Coronary artery (tissue), 2 donors: ENCODE measurements around the gene HSPA2.
A peak's percentile ranks its signal among the peaks of the same experiment; 100 is the strongest.

Experiments used
- DNase-seq: peaks from one replicate; pipeline ENCODE4 v3.0.0-alpha.2; 2017; ENCODE audit warnings: low spot score
- H3K27ac ChIP-seq, 2 donors: fragments of 200-600 bp; sonication (generic); one replicate each; pipeline ENCODE4 v1.5.1; 2016 to 2019
- H3K4me3 ChIP-seq: fragments of 200-600 bp; sonication (generic); 2 replicates; pipeline ENCODE4 v1.5.1; 2016; ENCODE audit warnings: mild to moderate bottlenecking, moderate library complexity
- TF ChIP-seq, protein P1 (sequence below): fragments of 200-600 bp; sonication (generic); IDR thresholded peaks from one replicate; pipeline ENCODE4 v1.5.1; 2019; ENCODE audit warnings: antibody characterized with exemption

HSPA2 gene

GRCh38 chr14:64504897-64505794 is 35.4 kb upstream of the HSPA2 start:
- DNase-seq, result peak; percentile 90
- Histone ChIP-seq H3K27ac (peak overlapping the region; percentile 99 to 100), H3K4me3 (peak overlapping the region; percentile 91)
- TF ChIP-seq, protein P1, sequence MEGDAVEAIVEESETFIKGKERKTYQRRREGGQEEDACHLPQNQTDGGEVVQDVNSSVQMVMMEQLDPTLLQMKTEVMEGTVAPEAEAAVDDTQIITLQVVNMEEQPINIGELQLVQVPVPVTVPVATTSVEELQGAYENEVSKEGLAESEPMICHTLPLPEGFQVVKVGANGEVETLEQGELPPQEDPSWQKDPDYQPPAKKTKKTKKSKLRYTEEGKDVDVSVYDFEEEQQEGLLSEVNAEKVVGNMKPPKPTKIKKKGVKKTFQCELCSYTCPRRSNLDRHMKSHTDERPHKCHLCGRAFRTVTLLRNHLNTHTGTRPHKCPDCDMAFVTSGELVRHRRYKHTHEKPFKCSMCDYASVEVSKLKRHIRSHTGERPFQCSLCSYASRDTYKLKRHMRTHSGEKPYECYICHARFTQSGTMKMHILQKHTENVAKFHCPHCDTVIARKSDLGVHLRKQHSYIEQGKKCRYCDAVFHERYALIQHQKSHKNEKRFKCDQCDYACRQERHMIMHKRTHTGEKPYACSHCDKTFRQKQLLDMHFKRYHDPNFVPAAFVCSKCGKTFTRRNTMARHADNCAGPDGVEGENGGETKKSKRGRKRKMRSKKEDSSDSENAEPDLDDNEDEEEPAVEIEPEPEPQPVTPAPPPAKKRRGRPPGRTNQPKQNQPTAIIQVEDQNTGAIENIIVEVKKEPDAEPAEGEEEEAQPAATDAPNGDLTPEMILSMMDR, result no peak

DNA sequence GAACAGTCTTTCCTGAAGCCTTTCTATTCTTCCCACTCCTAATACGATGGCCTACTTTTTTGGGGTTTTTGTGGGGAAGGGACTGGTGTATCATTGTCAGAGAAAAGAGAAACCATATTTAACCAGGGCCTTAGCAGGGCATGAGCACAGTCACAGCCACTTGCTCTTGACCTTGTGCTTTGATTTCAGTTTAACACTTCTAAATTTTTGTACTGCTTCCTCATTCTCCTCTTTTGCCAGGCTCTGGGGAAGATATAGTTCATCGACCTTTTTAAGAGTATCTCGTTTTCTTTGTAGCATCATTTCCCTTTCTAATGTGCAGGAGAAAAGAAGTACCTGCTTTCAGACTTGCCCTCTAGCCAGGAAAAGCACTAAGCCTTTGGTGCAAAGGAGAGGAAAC is 33.8 kb upstream of the HSPA2 start:
- Histone ChIP-seq H3K4me3 (peak overlapping the region; percentile 91), H3K27ac (peak overlapping the region in 1 of 2 donors; percentile 18)
- TF ChIP-seq, protein P1, result no peak
- no peak for DNase-seq

DNA sequence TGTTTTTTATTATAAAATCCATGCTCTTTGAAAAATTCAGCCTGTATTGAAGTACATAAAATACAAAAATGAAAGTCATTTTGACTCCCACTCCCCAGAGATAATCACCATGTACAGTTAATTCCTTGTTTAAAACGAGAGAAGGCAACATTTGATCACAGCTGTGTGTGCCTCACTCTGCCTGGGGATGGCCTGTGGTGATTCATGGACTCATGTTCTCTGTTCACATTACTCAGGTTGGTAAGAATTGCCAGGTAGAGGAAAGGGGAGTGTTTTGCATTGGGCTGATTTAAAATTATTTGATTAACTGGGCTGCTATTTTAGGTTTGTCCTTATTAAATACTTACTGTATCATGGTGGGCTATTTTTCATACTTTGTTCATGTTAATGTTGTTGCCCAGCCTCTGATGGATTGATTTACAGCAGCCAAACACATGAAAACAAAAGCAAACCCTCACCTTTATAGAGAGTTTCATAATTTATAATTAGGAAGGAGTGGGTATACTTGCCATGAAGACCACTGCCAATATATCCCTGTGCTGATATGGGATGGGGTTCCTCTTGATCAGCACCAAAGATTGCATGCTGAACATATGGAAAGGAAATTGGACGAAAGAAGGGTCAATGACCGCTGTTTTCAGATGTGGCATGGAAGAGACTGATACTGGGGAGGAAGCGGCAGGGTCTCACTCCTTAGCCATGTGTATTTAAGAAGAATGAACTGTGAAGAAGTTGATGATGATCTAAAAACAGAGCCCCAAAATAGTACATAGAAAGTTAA is 33.0 kb upstream of the HSPA2 start:
- TF ChIP-seq, protein P1, result no peak
- Histone ChIP-seq H3K27ac (no peak overlapping the region), H3K4me3 (peak overlapping the region; percentile 10)
- DNase-seq, result no peak

DNA sequence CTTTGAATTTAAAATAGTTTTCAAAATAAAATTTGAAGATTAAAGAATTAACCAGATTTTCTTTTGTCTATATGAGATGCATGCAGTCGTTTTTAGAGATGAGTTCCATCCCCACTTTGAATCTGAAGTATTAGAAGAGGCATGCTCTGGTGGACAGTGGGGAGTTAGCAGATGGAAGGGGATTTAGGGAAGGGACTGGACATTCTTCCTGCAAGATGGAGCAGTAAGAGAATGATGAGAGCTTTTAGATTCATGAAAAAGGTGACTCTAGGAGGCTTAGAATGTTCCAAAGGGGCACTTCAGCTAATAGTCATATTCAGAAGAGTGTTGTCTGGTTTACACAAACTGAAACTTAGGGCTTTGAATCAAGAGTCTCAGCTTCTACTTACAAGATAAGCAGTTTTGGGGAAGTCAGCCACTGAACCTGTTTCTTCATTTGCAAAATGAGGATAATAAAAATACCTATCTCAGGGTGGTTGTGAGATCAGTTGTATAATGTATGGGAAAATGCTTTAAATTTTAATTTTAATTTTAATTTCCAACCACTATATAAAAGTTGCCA is 32.2 kb upstream of the HSPA2 start:
- Histone ChIP-seq H3K4me3 (no peak overlapping the region), H3K27ac (no peak overlapping the region)
- DNase-seq, result no peak
- TF ChIP-seq, protein P1, result no peak

DNA sequence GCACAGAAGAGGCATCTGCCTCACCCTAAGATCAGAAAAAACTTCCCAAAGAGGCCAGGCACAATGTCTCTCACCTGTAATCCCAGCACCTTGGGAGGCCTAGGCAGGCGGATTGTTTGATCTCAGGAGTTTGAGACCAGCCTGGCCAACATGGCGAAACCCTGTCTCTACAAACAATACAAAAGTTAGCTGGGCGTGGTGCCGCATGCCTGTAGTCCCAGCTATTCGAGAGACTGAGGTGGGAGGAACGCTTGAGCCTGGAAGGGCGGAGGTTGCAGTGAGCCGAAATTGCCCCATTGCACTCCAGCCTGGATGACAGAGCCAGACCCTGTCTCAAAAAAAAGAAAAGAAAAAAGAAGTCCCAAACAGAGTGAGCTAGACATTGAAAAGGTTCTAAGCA is 31.5 kb upstream of the HSPA2 start:
- H3K27ac ChIP-seq, result no peak overlapping the region
- no peak overlapping the region for H3K4me3 ChIP-seq
- no peak for DNase-seq
- TF ChIP-seq, protein P1, result no peak

DNA sequence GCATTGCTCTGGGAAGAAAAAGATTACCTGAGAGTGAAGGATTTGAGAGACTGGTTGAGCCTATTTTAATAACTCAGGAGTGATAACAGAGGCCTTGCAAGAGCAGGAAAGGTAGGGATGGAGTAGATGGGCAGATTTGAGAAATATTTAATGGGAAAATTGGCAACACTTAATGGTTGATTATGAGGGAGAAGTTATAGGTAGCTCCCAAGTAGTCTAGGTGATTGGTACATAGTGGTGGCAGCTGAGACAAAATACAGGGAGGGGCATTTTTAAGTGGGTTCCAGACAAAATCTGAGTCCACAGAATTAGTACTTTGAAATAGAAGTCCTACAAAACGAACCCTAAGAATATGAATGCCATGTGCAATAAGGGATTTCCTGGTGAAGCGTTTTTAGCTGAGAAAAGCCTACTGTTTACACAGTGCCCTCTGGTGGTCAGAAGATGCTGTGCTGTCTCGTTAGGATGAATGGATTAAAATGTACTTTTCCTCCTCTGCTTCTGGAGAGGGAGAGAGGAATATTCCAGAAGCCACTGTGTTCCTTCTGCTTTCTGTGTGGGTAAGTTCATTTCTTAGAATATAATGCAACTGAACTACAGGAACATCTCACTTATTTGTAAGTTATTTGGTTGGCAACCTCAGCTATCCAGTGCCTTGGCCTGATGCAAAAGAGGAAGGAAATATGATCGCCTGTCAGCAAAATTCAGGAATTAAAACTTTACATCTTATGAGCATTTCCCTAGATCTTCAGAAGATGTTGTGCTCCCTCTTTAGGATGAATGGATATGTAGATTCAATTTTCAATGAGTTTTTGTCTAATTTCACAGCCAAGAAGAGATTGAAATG is 29.5 kb upstream of the HSPA2 start:
- Histone ChIP-seq H3K27ac (peak overlapping the region in 1 of 2 donors; percentile 59), H3K4me3 (peak overlapping the region; percentile 23)
- no peak for DNase-seq
- TF ChIP-seq, protein P1, result peak; percentile 80
